Kidney capillary endothelial cell (primary cell): Measurements from ENCODE around the gene GIPC2.
"Not testable (repeated sequence)": the region's sequence is repeated elsewhere in the genome, so short reads cannot be mapped to it uniquely, and the experiment has no call there.

Source experiments
- DNase-seq: peaks from one replicate; pipeline ENCODE4 v3.0.0-alpha.2; 2018; ENCODE audit warnings: low spot score

The GIPC2 gene

DNA sequence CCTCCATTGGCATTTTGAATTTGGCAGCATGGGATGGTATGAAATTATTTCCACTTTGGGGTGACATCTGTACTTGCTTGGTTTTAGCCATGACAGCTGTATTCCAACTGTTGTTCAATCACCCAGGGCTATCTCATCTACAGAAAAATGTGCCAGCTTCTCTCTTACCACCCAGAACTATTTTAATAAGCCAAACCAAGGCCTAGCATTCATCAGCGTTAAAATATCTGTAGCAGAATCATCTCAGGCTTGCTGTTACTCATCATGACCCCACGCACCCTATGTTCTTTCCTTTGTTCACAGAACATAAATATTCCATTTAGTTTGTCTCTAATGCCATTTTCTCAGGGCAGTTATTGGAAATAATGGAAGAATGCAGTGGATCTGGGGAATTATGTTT lies 49.8 kb downstream of the GIPC2 start:
- DNase-seq: no peak

DNA sequence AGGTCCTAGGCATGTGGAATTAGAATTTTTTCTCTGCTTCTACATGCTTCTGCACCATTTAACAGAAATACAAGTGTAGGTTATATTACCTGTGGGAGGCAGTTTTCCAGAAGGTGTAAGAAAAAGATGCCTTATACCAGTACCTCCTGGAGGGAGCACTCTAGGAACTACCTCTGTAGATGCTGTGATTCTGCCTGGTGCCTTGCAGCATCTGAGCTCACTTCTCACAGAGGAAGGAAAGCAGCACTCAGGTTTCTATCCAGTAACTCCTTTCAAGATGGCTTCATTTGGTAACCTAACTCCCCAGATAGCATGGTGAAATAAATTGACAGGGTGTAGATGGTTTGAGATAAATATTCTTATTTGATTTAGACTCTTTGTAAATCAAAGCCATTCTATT lies 50.3 kb downstream of the GIPC2 start:
- DNase-seq: no peak

DNA sequence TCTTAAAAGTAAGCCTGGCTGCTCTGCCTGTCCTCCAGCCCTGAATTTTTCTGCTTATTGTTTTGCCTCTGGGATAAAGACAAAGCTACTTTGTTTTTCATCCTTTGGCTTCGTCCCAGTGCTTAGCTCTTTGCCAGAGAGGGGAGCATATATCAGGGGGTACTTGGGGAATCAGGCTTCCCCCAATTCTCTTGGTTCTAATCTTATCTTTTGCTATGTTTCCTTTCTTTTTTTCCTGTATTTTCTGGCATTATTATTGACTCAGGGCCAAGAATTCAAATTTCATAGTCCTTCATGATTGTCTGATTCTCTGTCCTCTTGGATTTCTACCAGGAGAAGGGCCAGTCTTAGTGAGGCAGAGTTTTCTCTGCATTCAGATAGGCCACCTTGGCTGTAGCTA lies 51.2 kb downstream of the GIPC2 start:
- DNase-seq: no peak

DNA sequence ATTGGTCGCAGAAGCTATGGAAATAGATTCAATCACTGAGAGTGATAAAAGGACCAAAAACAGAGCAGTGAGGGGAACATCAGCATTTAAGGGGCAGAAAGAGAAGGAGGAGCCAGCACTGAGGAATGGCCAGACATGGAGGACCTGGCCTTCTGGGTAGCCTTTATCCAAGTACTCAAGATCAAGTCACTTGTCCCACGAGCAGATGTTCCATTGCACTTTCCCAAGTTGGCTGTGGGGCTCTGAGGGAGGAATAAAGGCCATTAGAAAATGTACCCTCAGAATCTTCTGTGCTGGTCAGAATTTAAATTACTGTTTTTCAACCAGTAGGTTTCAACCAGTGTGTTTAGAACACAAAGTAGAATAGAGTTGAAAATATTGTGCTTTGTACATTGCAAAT lies 55.3 kb downstream of the GIPC2 start:
- DNase-seq: no peak

DNA sequence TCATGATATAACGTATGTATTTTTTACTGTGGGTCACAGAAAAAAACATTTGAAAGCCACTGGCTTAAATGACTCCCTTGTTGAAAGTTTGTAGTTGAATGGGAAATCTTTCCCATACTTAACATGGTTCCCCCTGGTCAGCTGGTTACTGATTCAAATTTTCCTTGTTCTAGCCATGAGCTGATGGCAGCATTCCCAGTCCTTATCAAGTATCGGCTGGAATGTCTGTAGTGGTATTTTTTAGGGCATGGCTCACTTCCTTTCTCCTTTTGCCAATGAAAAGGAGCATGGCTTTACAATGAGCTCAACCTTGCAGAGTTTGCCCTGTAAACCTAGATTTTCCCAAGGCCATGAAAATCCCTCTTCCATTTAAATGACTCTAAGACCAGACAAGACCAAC lies 55.7 kb downstream of the GIPC2 start:
- DNase-seq: peak; percentile 83

DNA sequence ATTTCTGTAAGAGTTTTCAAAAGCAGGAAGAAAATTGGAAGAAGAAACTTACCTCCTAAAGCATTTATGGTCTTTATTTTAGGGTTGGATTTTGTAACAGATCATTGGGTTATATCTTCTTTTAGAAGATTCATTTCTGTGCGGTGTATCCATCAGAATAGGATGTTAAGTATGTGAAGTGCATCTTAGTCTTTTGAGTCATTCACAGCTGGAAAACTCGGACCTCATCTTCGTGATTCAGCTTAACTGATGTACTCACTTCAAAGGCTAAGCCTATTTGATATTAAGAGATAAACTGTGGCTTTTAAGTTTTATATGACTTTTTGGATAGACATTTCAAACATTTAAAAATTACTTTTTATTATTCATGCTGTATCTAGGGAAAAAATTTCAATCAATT lies 56.3 kb downstream of the GIPC2 start:
- no peak for DNase-seq

DNA sequence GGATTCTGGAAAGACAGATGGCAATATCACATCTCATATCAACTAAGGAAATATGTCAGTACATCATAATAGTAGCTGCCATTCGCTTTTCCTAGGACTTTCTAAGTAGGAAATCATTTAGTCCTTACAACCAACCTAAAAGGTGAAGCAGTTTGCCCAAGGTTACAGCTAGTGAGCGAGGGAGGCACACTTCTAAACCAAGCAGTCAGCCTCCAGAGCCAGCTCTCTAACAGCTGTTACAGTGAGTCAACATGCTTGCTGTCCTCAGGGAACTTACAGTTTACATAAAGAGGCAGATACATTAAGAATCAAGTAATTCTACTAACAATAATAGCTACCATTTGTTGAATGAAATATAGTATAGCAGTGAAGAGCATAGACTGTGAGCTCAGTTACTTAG lies 57.1 kb downstream of the GIPC2 start:
- no peak for DNase-seq

DNA sequence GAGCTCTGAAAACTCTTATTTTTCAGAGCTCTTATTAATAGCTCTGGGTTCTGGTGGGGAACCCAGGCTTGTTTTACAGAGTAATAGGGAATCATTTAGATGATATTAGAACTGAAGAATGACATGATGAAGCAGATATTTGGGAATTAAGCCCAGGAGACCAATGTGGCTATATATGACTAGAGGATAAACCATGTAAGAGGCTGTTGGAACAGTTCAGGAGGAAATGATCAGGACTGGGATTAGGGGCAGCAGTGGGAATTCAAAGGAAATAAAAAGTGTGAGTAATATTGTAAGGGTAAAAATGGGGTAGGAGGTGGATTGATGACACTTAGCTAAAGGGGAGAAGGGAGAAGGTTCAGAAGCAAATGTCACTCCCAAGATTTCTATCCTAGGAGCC lies 58.6 kb downstream of the GIPC2 start:
- DNase-seq: no peak

DNA sequence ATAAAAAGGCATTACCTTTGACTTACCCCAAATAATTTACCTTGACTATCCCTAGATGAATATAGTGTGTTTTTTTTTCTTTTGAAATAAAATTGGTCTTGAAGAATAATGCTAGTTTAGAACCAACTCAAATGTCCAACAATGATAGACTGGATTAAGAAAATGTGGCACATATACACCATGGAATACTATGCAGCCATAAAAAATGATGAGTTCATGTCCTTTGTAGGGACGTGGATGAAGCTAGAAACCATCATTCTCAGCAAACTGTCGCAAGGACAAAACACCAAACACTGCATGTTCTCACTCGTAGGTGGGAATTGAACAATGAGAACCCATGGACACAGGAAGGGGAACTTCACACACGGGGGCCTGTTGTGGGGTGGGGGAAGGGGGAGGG lies 63.9 kb downstream of the GIPC2 start:
- DNase-seq: not testable (repeated sequence)

DNA sequence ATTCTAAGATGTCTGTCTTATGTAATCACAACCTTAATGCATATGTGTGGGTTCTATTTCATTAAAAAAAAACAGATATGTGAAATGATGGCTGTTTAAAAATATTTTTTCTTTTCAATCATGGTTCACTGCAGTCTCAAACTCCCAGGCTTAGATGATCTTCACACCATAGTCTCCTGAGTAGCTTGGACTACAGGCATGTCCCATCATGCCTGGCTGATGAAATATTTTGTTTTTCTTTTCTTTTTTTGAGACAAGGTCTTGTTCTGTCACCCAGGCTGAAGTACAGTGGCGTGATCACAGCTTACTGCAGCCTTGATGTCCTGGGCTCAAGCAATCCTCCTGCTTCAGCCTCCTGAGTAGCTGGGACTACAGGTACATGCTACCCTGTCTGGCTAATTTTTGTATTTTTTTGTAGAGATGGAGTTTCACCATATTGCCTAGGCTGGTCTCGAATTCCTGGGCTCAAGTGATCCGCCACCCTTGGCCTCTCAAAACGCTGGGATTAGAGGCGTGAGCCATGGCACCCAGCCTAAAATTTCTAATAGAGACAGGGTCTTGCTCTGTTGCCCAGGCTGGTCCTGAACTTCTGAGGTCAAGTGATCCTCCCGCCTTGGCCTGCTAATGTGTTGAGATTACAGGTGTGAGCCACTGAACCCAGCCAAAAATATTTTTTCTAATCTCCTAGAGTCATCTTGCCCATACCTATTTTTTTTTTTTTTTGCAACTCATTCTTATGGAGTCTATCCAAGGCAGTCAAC lies 67.6 kb downstream of the GIPC2 start:
- no peak for DNase-seq

DNA sequence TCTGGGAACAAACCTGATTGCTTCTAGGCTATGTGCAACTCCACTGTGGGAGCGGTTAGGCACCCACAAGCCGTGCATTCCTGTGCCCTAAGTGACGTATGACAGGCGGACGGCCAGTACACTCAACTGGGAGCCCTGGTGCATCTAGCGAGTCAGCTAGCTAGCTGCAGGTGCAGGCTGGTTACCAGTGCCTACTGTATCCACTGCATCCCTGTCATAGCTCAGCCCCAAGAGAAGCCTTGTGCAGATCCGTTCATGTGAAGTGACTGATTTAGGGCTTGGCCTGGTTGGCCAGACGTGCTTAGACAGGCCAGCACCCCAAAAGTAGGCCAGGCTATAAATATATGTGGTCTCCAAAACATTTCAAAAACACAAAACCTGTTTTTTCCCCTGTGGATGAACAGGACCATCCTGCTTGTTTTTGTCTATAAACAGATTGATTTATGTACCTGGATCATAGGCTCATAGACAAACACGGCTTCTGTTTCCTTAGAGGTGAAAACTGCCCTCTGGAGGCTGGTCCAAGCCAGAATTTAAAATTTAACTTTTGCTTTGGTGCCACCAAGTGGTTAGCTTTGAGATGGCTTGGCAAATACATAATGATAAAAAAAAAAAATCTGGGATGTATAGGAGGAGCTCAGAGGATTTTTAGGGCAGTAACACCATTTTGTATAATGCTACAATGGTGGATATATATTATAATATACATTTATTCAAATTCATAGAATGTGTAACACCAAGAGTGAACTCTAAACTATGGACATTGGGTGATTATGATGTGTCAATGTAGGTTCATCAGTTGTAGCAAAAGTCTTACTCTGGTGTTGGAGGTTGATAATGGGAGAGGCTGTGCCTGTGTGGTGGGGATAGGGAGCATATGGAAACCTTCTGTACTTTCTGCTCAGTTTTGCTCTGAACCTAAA lies 68.5 kb downstream of the GIPC2 start:
- DNase-seq: peak; percentile 72

DNA sequence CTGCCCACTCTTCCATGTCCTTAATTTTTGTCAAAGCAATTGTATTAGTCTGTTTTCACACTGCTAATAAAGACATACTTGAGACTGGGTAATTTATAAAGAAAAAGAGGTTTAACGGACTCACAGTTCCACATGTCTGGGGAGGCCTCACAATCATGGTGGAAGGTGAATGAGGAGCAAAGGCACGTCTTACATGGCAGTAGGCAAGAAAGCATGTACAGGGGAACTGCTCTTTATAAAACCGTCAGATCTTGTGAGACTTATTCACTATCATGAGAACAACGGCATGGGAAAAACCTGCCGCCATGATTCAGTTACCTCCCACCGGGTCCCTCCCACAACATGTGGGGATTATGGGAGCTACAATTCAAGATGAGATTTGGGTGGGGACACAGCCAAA lies 74.7 kb downstream of the GIPC2 start:
- DNase-seq: not testable (repeated sequence)

DNA sequence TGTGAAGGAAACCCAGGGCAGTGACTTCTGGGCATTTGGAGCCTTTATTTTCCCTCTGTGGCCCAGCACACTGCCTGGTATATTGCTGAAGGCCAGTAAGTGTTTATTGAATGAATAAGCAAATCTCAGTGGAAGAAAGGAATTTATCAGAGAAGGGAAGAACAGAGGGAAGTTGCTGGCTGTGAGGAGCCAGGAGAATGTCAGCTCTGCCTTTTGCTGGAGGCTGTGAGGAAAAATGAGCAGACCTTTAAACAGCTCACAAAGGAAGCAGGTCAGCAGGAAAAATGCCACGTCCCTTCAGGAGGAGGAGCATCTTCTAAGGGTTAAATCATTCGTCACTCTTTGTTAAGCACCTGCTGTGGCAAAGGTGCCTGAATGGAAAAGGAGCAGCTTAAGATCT lies 75.9 kb downstream of the GIPC2 start:
- DNase-seq: no peak

DNA sequence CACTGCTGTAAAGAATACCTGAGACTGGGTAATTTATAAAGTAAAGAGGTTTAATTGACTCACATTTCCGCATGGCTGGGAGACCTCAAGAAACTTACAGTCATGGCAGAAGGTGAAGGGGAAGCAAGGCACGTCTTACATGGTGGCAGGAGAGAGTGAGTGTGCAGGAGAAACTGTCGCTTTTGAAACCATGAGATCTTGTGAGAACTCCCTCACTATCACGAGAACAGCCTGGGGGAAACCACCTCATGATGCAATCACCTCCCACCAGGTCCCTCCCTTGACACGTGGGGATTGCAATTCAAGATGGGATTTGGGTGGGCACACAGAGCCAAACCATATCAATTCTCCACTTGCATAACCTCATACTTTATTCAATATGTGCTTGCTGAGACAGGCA lies 76.6 kb downstream of the GIPC2 start:
- no peak for DNase-seq

DNA sequence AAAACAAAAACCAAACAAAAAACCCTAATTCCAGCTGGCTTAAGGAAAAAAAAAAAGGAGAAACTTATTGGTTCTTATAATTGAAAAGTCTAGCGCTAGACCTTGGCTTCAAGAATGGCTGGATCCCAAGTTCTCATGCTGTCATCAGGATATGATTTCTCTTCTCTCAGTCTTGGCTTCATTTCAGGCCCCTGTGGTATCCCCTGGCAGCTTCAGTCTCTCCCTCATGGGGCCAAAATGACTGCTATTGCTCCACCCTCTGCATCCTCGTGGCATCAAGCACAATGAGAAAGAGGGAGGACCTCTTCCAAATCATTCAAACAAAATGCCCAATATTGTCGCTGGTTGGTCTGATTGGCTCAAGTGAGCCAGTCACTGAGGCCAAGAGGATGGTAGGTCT lies 80.7 kb downstream of the GIPC2 start:
- DNase-seq: no peak

DNA sequence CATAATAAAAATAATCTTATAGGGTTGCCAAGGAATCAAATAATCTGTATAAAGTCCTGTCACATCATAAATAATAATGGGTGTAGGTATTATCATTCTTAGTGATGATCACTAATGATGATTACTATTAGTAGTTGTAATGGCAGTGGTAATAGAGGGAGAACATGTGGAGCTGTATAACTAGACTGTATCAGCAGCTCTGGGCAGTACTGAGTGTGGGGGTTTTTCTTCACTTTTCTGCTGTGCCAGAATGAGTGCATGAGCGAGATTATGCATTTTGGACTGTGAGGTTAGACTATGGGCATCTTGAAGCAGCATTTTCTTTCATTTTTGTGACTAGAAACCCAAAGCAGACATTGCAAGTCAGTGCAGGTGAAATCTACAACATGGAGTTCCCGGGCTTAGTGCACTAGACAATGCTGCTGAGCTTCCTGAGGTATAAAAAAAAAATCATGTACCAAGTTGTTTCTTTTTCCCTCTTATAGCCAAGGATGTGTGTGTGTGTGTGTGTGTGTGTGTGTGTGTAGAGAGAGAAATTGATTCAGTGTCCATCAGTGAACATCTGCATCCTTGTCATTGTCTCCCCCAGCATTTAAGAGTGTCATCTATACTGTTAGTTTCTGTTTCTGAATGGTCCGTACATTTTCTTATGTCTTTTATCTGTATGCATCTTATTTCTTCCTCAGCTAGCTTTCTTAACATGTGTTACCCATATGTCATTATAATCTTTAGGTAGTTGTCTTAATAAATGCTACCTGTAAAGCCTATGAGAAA lies 86.6 kb downstream of the GIPC2 start:
- no peak for DNase-seq

DNA sequence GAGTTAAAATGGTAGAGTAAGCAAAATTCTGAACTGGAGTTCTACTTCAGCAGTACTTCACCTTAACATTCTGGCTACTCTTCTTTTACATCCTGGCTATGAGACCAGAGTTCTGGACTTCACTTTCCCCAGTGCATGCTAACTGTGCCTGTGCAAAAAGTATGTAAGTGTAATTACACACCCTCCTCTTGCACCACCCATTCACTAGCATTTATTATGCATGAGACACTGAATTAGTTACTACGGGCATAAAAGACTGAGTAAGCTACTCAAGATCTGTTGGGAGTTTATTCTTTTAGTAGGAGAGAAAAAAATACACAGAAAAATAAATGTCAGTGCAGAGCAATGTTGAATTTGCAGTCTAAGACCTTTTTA lies 87.2 kb downstream of the GIPC2 start:
- no peak for DNase-seq

DNA sequence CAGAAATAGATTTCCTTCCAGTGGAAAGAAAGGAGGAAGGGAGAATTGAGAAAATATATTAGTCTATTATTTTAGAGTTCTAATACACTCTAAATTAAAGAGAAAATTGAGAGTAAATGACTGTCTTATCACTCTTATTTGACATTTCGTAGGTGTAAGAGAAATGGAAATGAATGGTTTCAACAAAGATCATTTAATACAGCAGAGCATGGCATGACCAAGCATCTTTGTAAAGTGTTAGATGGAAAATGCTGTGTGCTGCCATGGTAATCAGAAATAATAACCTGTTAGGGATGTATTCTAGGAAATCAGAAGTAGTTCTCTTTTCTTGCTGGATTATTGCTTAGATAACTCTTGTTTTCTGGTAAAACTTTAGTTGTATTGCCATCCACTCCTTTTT lies 90.9 kb downstream of the GIPC2 start:
- DNase-seq: no peak

DNA sequence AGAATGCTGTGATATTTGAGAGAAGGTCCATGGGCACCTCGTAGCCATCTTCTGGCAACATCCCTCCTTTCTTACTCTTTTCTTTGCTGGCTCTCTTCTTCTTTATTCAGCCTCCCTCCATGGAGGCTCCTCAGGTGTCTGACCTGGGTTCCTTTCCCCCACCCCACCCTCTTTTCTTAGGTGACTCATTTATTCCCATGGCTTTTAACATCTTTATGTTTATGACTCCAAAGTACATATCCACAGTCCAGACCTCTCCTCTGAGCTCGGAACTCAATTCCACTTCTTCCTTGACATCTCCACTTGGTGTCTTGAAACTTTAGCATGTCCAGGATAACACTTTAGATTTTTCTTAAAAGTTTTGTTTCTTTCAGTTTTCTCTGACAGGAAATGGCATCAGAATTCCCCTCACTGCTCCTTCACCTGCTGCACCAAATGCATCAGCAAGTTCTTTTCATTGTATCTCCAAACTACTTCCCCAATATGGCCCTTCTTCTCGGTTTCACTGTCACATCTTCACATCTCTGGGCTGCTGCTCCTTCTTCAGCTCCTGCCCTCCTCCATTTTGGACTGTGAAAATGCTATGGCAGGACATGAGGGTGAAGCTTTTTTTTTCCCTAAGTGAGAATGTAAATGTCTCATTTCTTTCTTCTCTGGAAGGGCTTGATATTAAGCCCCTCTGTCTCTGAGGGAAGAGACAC lies 95.9 kb downstream of the GIPC2 start:
- no peak for DNase-seq

DNA sequence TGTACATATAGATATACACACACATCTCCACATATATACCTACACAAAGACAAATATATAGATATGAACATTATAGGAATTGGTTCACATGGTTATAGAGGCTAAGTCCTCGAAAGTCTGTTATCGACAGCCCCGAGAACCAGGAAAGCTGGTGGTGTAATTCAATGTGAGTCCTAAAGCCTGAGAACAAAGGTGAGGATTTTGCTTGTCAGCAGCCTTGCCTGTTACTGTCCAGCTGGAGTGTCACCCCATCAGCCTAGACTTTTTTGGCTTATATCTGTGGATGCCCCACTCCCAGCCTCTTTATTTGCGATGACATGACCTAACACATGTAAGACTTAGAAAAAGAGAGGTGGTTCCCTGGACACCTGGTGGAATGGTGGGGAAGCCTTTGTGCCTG lies 97.0 kb downstream of the GIPC2 start:
- DNase-seq: no peak

DNA sequence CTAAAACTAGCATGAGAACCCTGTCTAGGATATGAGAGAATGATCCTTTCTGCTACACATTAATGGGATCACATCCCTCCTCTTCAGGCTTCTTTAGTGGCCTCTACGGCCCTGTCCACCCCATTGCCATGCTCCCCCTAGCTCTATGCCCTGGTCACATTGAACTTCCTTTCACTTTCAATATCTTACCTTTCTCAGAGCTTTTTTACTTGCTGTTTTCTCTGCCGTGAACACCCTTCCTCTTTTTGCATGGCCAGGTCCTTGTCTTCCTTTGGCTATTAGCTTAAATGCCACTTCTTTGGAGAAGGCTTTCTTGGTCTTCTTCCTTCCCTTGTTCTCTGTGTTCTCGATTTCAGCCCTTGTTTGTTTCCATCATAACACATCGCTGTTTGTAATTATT lies 97.4 kb downstream of the GIPC2 start:
- no peak for DNase-seq

DNA sequence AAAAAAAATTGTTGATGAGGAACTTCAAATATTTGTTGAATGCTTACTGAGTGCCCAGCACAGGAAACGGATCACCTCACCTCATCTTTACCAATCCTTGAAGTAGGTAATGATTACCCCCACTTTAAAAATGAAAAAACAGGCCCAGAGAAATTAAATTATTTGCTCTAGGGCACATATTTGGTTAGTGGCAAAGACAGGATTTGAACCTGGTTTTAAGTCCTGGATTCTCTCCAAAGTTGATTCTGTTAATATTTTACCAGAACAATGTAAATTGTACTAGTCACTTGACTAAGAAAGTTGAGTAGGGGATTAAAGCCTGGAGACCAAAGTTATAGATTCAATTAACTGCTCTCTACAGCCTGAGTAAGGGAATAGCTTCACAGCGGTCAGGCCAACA lies 97.9 kb downstream of the GIPC2 start:
- DNase-seq: no peak
